NOMO-1 (cell line): ENCODE measurements around the gene PLEKHG4.
A peak's percentile ranks its signal among the peaks of the same experiment; 100 is the strongest.

ENCODE experiments used
- DNase-seq, 2 experiments: peaks; one replicate each; lab custom pipeline; 2025; ENCODE audit not compliant: unreplicated experiment in 2 of 2; lab: John Stamatoyannopoulos, UW

PLEKHG4 gene, protein sequence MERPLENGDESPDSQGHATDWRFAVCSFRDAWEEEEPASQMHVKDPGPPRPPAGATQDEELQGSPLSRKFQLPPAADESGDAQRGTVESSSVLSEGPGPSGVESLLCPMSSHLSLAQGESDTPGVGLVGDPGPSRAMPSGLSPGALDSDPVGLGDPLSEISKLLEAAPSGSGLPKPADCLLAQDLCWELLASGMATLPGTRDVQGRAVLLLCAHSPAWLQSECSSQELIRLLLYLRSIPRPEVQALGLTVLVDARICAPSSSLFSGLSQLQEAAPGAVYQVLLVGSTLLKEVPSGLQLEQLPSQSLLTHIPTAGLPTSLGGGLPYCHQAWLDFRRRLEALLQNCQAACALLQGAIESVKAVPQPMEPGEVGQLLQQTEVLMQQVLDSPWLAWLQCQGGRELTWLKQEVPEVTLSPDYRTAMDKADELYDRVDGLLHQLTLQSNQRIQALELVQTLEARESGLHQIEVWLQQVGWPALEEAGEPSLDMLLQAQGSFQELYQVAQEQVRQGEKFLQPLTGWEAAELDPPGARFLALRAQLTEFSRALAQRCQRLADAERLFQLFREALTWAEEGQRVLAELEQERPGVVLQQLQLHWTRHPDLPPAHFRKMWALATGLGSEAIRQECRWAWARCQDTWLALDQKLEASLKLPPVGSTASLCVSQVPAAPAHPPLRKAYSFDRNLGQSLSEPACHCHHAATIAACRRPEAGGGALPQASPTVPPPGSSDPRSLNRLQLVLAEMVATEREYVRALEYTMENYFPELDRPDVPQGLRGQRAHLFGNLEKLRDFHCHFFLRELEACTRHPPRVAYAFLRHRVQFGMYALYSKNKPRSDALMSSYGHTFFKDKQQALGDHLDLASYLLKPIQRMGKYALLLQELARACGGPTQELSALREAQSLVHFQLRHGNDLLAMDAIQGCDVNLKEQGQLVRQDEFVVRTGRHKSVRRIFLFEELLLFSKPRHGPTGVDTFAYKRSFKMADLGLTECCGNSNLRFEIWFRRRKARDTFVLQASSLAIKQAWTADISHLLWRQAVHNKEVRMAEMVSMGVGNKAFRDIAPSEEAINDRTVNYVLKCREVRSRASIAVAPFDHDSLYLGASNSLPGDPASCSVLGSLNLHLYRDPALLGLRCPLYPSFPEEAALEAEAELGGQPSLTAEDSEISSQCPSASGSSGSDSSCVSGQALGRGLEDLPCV

DNA sequence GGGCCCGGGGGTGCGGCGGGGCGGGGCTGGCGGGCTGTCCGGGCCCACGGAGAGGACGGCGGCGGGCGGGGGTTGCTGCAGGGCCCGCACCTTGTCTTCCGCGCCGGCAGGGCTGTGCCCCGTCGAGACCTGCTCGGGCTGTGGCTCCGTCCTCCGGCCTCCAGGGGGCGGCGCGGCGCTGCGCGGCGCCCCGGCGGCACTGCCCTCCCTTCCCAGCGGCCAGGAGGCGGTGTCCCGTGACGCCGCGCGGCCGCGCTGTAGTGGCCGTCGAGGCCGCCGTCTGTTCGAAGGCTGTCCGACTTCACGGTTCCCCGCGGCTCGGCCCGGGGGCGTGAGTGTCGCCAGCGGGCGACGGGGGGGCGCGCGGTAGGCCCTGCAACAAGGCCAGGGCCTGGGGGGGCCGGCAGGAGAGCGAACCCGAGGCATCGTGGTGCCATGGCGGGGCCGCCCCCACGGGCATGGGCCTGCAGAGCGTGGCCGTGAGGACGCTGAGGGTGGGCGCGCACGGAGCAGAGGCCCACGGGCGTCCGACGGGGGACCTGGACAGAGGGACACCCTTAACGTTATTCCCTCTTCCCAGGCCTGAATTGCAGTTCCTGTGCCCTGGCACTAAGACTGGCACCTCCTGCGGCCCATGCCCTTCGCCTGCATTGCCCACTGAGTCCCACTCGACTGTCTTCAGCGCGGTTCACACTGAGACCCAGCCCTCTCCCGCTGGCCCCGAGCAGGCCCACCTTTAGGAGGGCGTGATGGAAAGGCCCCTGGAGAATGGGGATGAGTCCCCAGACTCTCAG lies at the start of gene PLEKHG4:
Gene PLEKHG4 (plus strand): TSS at position 237 of the 794 bp plus-strand sequence. CDS start 513 bp downstream, at position 750.
- peak; percentile 83 to 88 for DNase-seq

DNA sequence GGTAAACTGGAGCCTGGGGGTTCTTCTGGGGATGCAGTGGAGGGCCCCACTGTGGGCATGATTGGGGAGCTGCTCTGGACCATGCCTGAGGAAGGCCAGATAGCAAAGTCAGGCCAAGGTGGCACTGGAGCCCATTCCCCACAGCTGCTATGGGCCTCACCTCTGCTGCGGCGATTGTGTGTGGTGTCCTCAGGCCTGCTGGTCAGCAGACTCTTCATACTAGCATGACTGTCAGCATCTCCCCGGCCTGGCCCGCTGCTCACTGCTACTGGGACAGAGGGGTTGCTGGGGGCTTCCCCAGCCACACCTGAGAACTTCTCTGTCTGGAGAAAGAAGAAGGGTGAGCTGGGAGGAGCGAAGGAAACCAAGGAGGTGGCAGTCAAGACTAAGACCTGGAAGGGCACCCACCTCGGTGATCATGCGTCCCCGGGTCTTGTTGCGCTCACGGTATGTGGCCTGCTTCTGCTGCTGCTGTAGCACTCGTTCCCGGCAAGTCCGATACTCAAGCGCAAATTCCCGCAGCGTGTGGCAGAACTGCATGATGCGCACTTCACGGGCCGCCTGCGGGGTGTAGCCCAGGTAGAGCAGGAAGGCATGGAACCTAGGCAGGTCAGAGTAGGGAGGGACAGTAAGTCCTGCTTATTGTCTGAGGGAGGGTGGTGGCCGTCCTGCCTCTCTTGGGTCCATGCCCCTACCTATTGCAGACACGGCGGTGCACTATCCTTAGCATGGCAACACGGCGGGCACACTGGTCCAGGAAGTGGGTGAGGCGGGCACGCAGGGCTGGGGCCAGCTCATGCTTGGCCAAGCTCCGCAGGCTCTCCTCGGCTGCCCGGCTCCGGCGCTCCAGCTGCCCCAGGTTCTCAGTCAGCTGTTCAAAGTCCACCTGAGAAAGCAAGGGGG lies 49.2 kb upstream of the PLEKHG4 start:
- no peak for DNase-seq

DNA sequence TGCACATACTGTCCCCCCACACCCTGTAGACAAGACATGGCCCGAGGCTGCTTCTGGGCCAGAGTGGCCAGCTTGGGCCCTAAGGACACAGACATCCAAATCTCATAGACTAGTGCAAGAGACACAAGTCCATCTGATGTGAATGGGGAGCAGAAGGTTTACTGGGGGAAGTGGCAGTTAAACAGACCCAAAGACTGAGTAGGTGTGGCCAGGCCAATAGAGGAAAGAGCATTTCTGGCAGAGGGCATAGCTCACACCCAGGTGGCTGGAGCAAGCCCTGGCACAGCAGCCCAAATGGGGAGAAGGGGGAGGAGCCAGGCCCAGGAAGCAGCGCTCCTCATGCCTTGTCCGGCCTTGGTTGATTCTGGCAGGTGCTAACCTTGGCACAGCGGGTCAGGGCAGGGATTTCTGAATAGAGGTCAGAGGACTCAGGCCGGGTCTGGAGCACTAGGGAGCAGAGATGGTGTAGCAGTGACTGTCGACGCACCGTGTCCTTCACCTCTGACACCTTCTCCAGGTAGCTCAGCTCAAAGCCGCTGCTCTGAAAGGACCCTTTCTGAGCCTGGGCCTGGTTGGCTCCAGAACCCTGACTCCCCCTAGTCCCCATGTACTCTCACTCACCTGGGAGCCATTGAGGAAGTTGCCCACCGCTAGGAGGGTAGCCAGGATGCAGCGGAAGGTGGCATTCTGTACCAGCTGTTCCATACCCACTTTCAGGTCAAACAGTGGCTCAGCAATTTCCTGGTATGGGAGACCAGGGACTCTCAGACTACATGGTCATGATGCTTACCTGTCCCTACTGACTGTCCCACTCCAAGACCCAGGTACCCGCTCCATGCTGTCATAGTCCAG lies 48.3 kb upstream of the PLEKHG4 start:
- no peak for DNase-seq

DNA sequence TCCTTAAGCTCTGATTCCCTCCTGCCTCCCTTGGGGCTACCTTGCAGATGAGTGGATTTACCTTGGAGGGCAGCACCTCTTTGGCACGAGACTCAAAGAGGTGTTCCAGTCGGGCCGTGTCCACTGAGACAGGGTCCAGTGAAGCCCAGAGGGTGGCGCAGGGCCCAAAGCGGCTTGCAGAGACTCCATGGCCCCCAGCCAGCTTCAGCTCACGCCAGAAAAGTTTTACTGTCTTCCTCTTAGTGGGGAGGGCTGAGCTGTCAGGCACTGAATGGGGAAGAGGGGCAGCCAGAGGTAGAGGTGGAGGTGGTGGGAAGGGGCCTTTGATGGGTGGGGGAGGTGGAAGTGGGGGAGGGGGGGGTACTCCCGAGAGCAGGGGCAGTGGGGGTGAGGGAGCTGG lies 45.7 kb upstream of the PLEKHG4 start:
- DNase-seq = no peak

DNA sequence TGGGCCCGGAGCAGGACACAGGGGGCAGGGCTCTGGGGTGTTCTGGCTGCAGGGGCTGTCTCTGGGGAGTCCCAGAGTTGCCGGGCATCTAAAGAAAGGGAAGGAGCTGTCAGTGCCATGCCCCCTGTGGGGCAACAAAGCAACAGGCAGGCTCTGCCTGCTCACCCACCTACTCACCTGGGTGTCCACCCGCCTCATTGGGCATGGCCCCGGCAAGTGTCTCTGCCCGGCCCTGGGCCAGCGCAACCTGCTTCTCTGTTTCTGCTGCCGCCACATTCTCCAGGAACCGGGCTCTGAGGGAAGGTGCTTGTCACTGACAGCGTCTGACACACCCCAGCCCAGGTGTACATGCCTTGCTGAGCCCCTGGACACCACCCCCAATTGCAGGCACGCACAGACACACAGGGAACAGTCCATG lies 45.1 kb upstream of the PLEKHG4 start:
- DNase-seq = no peak

DNA sequence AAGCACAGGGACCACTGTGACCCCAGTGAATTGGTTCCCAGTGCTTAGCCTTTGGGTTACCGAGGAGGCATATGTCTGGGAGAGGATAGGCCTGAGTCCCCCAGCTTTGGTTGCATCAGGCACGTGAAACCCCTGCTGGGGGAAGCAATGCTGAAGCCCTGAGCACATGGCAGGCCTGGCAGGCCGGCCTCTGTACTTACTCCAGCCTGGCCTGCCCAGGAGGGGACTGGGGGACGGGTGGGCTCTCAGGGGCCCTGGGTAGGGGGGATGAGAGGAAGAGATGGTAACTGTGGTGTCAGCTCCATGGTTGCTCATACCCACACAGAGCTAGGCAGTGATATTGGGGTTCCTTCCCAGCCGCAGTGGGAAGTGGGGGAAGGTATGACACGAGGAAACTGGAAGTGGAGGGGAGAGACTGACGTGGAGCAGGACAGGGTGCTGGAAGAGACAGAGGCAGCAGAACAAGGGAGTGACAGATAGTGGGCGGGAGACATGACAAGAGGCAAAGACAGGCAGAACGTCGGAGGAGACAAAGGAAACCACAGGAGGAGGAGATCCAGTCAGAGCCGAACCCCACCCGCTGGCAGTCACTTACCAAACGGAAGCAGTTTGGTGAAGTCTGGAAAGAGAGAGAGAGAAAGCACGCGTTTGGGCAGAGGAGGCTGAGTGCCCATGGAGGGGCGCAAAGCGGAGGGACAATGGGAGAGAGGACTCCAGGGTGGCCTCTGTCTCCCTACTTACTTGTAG lies 43.3 kb upstream of the PLEKHG4 start:
- no peak for DNase-seq

DNA sequence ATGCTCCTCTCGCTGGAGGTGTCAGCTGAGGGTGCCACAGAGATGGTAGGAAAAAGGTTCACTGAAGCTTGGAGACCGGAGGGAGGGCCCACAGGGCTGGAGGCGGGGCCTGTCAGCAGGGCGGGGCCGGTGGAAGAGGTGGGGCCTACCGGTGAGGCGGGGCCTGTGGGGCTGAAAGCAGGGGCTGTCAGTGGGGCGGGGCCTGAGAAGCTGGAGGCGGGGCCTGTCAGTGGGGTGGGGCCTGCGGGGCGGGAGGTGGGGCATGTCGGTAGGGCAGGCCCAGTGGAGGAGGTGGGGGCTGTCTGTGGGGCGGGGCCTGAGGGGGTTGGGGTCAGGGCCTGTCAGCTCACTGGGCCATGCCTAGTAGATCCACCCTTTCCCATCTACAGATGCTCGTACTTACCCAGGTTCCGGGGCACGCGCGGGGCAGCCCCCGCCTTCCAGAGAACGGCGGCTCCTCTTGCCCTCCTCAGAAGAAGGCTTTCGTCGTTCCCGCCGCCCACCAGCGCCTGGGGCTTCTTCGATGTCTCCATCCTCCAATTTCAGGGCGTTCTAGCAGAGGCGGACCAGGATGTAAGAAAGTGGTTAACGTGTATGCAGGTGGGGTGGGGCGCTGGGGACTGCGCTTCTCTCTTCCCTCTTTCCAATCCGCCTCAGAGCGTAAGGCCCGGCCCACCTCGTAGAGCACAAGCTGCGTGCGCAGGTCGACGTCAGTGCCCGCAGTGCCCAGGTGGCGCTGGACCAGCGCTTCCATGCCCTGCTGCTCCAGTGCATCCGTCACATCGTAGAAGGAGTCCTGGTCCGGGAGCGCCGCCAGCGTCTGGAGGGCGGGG lies 42.6 kb upstream of the PLEKHG4 start:
- peak in 1 of 2 experiments; percentile 11 for DNase-seq

GRCh38 chr16:67237396-67238277 lies 41.7 kb upstream of the PLEKHG4 start:
- no peak for DNase-seq

- DNase-seq = no peak
Measured at GRCh38 chr16:67238278-67238575, 41.1 kb upstream of the PLEKHG4 start.

DNA sequence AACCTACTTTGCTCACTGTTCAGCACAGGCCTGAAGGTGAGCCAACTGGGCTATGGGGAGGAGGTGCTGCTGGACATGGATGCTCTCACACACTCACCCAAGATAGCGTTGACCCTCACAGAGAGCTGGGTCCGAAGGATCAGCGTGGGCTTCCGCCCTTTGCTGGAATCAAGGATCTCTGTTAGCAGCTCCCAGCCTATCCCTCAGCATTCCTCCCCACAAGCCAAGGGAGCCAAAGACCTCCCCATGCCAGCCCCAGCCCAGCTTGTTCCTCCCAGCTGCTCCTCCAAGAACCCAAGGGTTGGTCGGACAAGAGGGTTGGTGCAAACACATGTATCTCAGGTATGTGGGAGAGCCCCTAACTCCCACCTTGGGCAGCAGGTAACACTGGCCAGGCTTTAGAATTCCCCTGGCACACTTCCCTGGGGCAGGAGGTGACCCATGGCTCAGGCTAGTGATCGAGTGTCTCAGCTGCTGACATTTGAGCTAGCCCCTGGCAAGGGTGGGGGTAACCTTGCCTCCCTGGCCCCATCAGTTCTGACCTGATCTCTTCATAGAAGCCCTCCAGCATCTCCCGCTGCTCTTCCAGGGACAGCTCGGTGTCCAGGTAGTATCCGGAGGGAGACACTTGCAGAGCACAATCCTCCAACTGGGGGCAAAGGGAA lies 40.4 kb upstream of the PLEKHG4 start:
- no peak for DNase-seq

DNA sequence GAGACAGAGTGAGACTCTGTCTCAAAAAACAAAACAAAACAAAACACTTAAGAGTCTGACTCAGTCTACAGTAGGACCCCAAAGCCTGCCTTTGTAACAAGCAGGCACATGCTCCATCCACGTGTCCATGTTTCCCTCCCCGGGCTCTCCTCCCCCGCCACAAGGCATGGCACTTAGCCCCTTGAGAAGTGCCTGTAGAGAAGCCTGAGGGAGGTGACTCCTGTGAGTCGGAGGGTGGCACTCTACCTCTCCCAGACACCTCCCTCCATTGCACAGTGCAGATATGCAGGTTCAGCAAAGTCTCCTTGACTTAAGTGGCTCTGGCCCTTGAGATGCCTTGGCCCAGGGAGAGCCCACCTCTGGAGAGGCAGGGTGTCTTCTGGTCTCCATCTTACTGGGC lies 38.8 kb upstream of the PLEKHG4 start:
- no peak for DNase-seq

DNA sequence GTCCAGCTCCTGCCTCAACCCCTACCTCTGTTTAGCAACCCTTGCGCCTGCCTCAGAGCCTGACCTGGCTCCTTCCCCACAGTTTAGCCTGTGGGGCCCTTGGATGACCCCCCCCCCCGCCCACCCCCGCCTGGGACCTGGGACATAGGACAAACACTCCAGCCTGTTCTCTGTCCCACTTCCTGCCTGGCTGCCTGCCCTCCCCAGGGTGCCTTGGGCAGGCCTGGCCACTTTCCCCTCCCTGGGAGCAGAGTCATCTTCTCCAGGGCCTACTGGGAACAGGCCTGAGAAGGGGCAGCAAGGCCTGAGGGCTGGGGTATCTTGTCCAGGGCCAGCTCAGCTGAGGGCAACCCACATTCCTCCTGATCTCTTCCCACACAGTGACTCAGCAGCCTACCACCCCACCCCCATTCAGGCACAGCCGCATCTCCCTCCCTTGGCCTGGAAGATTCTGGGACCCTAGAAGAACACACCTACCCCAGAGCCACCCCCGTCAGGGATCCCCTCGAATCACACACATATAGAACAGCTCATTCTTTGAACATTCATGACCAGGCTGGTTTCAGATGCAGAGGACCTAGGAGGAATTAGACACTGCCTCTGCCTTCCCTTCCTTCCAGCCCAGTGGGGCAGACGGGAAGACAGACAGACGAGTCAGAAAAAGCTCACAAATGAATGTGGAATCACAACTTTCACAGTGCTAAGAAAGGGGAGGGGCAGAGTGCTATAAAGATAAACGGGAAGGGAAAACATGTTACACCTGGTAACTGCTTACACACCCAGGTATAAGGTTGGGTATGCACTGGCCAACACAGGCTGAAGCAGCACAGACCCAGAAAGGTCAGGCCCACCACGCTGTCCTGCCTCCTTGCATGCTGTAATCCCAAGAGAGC lies 38.1 kb upstream of the PLEKHG4 start:
- DNase-seq = no peak

DNA sequence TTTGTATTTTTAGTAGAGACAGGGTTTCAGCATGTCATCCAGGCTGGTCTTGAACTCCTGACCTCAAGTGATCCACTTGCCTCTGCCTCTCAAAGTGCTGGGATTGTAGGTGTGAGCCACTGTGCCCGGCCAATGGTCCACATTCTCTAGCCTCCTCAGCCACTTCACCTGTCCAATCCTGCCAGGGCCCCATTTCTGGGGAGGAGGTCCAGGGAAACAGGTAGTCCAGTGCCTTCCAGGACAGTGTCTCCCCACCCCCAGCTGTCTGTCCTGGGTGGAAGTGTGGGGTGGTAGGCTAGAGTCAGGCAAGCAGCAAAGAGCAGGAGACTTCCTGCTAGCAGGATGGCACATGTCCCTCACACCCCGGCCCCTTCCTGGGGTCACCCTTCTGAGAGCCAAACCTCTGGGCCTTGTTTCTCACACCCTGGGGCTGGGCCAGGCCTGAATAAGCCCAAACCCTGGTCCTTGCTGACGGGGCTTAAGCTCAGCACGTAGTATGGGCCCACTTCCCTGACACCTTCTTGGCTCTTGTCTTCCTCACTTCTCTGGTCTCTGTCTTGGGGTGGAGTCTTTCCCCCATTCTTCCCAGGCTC lies 37.1 kb upstream of the PLEKHG4 start:
- DNase-seq = no peak

DNA sequence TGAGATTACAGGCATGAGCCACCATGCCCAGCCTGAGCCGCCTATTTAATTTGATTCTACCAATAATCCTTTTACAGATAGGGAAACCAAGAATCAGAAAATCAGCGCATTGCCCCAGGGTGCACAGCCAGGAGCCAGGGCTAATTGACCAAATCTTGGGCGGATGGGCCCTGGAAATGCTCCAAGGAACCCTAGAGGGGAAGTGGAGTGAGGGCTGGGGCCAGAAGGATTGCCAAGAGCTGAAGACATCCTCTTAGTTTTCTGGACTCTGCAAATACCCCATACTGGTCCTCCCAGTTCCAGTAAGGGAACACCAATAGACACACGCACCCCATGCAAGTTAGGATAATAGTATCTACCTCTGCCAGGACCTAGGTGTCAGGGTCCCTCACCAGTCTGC lies 35.9 kb upstream of the PLEKHG4 start:
- DNase-seq = no peak
